OCI-LY7 (cell line): Measurements from ENCODE around the gene KRT33A.

Source experiments
- EZH2phosphoT487 ChIP-seq: fragments of 200-600 bp; sonication (generic); IDR thresholded peaks from 2 replicates; pipeline ENCODE4 v1.6.1; 2018; ENCODE audit warnings: low read depth, borderline replicate concordance, mild to moderate bottlenecking, mixed run types, antibody characterized with exemption, low read length, moderate library complexity, mixed read lengths
- TF ChIP-seq, protein P1 (sequence below): fragments of 200-600 bp; sonication (generic); conservative IDR thresholded peaks from 2 replicates; pipeline ENCODE4 v1.5.1; 2014; ENCODE audit warnings: mild to moderate bottlenecking, antibody characterized with exemption, low read length, moderate library complexity, mixed read lengths

DNA sequence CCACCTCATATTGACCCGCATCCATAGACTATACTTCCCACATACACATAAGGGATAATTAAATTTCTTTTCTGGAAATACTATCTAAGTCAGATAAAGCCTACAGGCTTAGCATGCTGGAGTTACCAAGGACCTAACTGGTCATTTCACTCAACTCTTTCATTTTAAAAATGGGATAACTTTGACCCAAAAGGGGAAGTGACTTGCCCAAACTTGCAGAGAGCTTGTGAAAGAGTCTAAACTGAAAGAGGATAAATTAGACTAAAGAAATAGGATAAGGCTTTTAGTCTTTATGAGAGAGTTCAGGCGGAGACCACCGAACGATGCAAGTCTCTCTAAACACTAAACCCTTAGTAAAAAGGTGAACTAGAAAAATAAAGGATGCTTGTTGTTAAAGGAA is 3.9 kb upstream of the KRT33A start:
- TF ChIP-seq, protein P1, sequence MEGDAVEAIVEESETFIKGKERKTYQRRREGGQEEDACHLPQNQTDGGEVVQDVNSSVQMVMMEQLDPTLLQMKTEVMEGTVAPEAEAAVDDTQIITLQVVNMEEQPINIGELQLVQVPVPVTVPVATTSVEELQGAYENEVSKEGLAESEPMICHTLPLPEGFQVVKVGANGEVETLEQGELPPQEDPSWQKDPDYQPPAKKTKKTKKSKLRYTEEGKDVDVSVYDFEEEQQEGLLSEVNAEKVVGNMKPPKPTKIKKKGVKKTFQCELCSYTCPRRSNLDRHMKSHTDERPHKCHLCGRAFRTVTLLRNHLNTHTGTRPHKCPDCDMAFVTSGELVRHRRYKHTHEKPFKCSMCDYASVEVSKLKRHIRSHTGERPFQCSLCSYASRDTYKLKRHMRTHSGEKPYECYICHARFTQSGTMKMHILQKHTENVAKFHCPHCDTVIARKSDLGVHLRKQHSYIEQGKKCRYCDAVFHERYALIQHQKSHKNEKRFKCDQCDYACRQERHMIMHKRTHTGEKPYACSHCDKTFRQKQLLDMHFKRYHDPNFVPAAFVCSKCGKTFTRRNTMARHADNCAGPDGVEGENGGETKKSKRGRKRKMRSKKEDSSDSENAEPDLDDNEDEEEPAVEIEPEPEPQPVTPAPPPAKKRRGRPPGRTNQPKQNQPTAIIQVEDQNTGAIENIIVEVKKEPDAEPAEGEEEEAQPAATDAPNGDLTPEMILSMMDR: no peak
- no peak for TF ChIP-seq EZH2phosphoT487
